ENCODE results near the gene OR52E5.

OR52E5 gene

DNA sequence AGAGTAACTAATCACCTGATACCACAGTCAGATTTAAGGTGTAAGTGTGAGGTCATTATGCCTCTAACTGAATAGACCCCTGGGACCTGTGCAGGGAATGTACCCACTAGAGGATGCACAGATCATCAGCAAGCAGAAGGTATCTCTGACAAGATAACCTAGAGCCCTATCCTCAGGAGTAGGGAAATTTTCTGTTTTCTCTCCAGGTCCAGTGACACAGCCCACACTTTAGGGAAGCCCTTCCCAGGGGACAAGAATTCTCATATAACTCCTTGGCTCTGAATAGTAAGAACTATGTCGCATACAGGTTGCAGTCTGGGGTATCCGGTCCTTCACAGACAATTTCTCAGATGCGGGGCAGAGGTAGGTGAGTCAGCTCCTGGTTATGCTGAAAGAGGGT lies at the start of gene OR52E5:
OR52E5 (plus strand) TSS at position 301 of the 400 bp plus-strand sequence. CDS start 7,569 bp downstream, outside the sequence.
- no peak for DNase-seq (ENCODE audit: low read depth in 2 of 2)
- H3K4me3 ChIP-seq (replicated peaks in 1 of 2; ENCODE audit: low read depth in 2 of 2, low read length in 2 of 2) = no peak within 1 kb of the TSS
- TF ChIP-seq, protein P1, sequence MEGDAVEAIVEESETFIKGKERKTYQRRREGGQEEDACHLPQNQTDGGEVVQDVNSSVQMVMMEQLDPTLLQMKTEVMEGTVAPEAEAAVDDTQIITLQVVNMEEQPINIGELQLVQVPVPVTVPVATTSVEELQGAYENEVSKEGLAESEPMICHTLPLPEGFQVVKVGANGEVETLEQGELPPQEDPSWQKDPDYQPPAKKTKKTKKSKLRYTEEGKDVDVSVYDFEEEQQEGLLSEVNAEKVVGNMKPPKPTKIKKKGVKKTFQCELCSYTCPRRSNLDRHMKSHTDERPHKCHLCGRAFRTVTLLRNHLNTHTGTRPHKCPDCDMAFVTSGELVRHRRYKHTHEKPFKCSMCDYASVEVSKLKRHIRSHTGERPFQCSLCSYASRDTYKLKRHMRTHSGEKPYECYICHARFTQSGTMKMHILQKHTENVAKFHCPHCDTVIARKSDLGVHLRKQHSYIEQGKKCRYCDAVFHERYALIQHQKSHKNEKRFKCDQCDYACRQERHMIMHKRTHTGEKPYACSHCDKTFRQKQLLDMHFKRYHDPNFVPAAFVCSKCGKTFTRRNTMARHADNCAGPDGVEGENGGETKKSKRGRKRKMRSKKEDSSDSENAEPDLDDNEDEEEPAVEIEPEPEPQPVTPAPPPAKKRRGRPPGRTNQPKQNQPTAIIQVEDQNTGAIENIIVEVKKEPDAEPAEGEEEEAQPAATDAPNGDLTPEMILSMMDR (IDR thresholded peaks at IDR 0.05; ENCODE audit: low read depth, low read length) = no peak

DNA sequence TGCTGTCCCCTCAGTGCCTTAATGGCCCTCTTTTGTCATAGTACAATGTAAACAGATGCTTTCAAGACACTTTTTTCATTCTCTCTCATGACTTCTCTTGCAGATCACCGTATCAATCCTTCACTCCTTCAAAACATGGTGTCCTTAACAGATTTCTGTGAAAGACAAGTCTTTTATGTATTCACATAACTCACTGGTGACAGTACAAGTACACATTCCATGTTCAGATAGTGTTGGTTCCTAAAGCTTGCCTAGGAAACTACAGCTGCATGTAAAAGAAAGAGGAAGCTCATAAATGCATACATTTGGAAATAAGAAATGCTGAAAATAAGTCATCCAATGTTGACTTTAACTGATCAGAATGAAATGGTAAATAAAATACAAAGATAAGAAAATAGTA lies 46.3 kb upstream of the OR52E5 start:
- H3K4me3 ChIP-seq (replicated peaks in 1 of 2; ENCODE audit: low read depth in 2 of 2, low read length in 2 of 2) = no peak overlapping the region
- TF ChIP-seq, protein P1 (IDR thresholded peaks at IDR 0.05; ENCODE audit: low read depth, low read length) = no peak
- no peak for DNase-seq (ENCODE audit: low read depth in 2 of 2)

DNA sequence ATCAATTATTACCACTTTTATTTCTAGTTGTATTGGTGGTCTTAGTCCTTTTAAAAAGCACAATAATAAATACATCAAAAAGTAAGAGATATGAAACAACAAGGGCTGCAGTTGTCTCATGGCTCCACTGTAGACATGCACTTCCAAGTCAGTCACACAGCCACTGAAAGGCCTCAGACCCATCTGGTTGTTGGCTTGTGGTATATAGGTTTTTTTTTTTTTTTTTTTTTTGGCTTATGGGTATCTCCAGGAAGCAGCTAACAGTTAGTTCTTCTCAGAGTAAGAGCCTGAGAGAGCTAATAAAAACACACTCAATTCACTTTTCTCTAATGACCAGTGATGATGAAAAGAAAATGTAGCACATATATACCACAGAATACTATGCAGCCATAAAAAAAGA lies 45.3 kb upstream of the OR52E5 start:
- TF ChIP-seq, protein P1 (IDR thresholded peaks at IDR 0.05; ENCODE audit: low read depth, low read length) = no peak
- H3K4me3 ChIP-seq (replicated peaks in 1 of 2; ENCODE audit: low read depth in 2 of 2, low read length in 2 of 2) = no peak overlapping the region
- no peak for DNase-seq (ENCODE audit: low read depth in 2 of 2)

DNA sequence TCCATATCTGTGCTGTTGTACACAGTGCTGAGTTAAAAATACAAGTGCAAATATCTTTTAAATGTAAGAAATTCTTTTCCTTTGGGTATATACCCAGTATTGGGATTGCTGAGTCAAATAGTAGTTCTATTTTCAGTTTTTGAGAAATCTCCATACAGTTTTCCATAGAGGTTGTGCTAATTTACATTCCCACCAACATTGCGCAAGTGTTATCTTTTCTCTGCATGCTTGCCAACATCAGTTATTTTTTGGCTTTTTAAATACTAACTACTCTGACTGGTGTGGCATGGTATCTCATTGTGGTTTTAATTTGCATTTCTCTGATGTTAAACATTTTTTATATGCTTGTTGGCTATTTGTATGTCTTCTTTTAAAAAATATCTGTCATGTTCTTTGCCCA lies 42.0 kb upstream of the OR52E5 start:
- TF ChIP-seq, protein P1 (IDR thresholded peaks at IDR 0.05; ENCODE audit: low read depth, low read length) = no peak
- no peak for DNase-seq (ENCODE audit: low read depth in 2 of 2)
- no peak overlapping the region for H3K4me3 ChIP-seq (replicated peaks in 1 of 2; ENCODE audit: low read depth in 2 of 2, low read length in 2 of 2)

DNA sequence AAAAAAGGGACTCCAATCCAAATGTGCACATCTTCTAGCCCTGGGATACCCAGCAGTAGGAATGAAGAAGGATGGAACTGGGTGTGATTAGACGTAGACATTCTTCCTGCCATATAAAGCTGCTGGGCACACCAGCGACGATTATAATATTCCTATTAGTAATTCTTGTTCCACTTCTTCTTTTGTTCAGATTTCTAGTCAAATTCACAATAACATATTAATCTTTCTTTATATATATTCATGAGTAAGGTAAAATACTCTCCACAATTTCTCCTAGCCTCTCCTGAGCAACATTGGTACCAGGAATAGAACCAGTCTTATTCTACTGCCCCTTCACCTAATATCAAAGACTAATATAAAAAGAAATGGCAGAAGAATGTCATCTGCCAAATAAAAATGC lies 35.4 kb upstream of the OR52E5 start, which contains the start of gene OR52E8:
OR52E8 (minus strand) TSS at position 101 of the 400 bp plus-strand sequence; CDS start at position 101, 0 bp downstream.
- TF ChIP-seq, protein P1 (IDR thresholded peaks at IDR 0.05; ENCODE audit: low read depth, low read length) = no peak
- no peak for DNase-seq (ENCODE audit: low read depth in 2 of 2)
- no peak within 1 kb of the TSS for H3K4me3 ChIP-seq (replicated peaks in 1 of 2; ENCODE audit: low read depth in 2 of 2, low read length in 2 of 2)

DNA sequence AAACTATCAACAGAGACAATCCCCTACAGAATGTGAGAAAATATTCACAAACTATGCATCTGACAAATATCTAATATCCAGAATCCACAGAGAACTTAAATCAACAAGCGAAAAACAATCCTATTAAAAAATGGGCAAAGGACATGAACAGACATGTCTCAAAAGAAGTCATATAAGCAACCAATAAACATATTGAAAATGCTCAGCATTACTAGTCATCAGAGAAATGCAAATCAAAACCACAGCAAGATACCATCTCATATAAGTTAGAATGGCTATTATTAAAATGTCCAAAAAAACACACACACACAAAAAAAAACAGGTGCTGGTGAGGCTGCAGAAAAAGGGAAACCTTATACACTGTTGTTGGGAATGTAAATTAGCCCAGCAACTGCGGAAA lies 27.2 kb upstream of the OR52E5 start:
- TF ChIP-seq, protein P1 (IDR thresholded peaks at IDR 0.05; ENCODE audit: low read depth, low read length) = no peak
- no peak for DNase-seq (ENCODE audit: low read depth in 2 of 2)
- no peak overlapping the region for H3K4me3 ChIP-seq (replicated peaks in 1 of 2; ENCODE audit: low read depth in 2 of 2, low read length in 2 of 2)

DNA sequence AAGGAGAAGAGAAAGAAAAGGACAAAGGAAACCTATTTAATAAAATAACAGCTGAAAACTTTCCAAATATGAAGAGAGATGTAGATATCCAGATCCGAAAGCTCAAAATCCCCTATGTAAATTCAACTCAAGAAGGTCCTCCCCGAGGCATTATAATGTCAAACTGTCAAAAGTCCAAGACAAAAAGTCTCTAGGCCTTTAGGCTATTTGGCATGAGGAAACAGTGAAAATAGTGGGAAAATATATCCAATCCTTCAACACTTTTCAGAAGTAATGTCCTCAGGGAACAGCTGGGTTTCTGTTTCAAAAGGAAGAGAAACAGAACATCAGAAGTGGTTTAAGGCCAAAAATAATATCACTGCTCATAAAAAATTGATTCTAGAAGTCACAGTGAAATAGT lies 14.4 kb upstream of the OR52E5 start:
- no peak overlapping the region for H3K4me3 ChIP-seq (replicated peaks in 1 of 2; ENCODE audit: low read depth in 2 of 2, low read length in 2 of 2)
- TF ChIP-seq, protein P1 (IDR thresholded peaks at IDR 0.05; ENCODE audit: low read depth, low read length) = no peak

More for the DNA sequence above, 14.4 kb upstream of the OR52E5 start:
- no peak for DNase-seq (ENCODE audit: low read depth in 2 of 2)
